HS-27A (cell line): ENCODE data around the gene OR2AG1.
"Not testable (repeated sequence)": the region's sequence is repeated elsewhere in the genome, so short reads cannot be mapped to it uniquely, and the experiment has no call there.

ENCODE experiments used
- DNase-seq: peaks from one replicate; pipeline ENCODE4 v3.0.0-alpha.2; 2012; ENCODE audit warnings: low read depth, missing footprints

Gene OR2AG1

GRCh38 chr11:6794639-6795038, 11.8 kb downstream of the OR2AG1 start:
- DNase-seq: no peak

- no peak for DNase-seq
These were observed 16.6 kb downstream of the OR2AG1 start, which contains the start of gene OR6A2 for GRCh38 chr11:6799402-6799801. TSS of gene OR6A2 (minus strand) at chr11:6799689. CDS start at chr11:6795708, 3,981 bp downstream.

GRCh38 chr11:6801075-6801474, 18.3 kb downstream of the OR2AG1 start:
- DNase-seq: not testable (repeated sequence)

- DNase-seq: no peak
These were observed 29.7 kb downstream of the OR2AG1 start for GRCh38 chr11:6812390-6813005.

- DNase-seq: no peak
These were observed 30.8 kb downstream of the OR2AG1 start for GRCh38 chr11:6813656-6814055.

- no peak for DNase-seq
These were observed 34.9 kb downstream of the OR2AG1 start for GRCh38 chr11:6817694-6818093.

GRCh38 chr11:6818967-6819366, 36.1 kb downstream of the OR2AG1 start:
- DNase-seq: no peak

GRCh38 chr11:6824136-6824823, 41.5 kb downstream of the OR2AG1 start:
- DNase-seq: no peak

GRCh38 chr11:6825231-6825744, 42.5 kb downstream of the OR2AG1 start:
- DNase-seq: no peak

- no peak for DNase-seq
These were observed 45.3 kb downstream of the OR2AG1 start for GRCh38 chr11:6828103-6828502.

- no peak for DNase-seq
These were observed 50.5 kb downstream of the OR2AG1 start for GRCh38 chr11:6833356-6833755.

GRCh38 chr11:6834021-6834420, 51.2 kb downstream of the OR2AG1 start:
- no peak for DNase-seq
